Vagina (tissue), 2 donors: ENCODE data around the gene ANXA10.

Experiments
- POLR2A ChIP-seq, 2 donors: fragments of 450-650 bp; IDR thresholded peaks; one replicate each; pipeline ENCODE4 v1.6.1; 2017; ENCODE audit warnings: antibody characterized with exemption in 2 of 2, mild to moderate bottlenecking in 2 of 2, moderate library complexity in 2 of 2
- POLR2AphosphoS5 ChIP-seq, 2 donors: sonication (generic); formaldehyde crosslinking; IDR thresholded peaks; one replicate each; pipeline ENCODE4 v1.9.0; 2017; ENCODE audit warnings: antibody characterized with exemption in 2 of 2, mild to moderate bottlenecking in 2 of 2, low read depth in 1 of 2; ENCODE audit not compliant: insufficient read depth in 1 of 2
- TF ChIP-seq, protein P1 (sequence below), 3 experiments: fragments of 450-650 bp in 2 of 3; fragments of 200-600 bp in 1 of 3; sonication (generic) in 1 of 3; IDR thresholded peaks; one replicate each; pipeline ENCODE4 v1.5.1; 2017 to 2019; ENCODE audit warnings: antibody characterized with exemption in 3 of 3, mild to moderate bottlenecking in 2 of 3, moderate library complexity in 2 of 3

- TF ChIP-seq, protein P1, sequence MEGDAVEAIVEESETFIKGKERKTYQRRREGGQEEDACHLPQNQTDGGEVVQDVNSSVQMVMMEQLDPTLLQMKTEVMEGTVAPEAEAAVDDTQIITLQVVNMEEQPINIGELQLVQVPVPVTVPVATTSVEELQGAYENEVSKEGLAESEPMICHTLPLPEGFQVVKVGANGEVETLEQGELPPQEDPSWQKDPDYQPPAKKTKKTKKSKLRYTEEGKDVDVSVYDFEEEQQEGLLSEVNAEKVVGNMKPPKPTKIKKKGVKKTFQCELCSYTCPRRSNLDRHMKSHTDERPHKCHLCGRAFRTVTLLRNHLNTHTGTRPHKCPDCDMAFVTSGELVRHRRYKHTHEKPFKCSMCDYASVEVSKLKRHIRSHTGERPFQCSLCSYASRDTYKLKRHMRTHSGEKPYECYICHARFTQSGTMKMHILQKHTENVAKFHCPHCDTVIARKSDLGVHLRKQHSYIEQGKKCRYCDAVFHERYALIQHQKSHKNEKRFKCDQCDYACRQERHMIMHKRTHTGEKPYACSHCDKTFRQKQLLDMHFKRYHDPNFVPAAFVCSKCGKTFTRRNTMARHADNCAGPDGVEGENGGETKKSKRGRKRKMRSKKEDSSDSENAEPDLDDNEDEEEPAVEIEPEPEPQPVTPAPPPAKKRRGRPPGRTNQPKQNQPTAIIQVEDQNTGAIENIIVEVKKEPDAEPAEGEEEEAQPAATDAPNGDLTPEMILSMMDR (IDR thresholded peaks at IDR 0.05) = no peak
- no peak for TF ChIP-seq POLR2A (IDR thresholded peaks at IDR 0.05)
- no peak for TF ChIP-seq POLR2AphosphoS5 (IDR thresholded peaks at IDR 0.05; ENCODE audit: insufficient read depth in 1 of 2, low read depth in 1 of 2)
Observed at GRCh38 chr4:168095776-168096406, 3.6 kb downstream of the ANXA10 start.
